Spinal cord (tissue), 10 donors: Measurements from ENCODE around the gene PML. TPM values are rescaled to one million over a fixed set of nuclear protein-coding genes. Genes with fewer than 3 reads are reported as not detected.

Experiments used
- DNase-seq, 6 donors: peaks; one replicate each; pipeline versions ENCODE4 v3.0.0 to v3.0.0-alpha.2; 2013 to 2015; ENCODE audit warnings: low spot score in 6 of 6, low read depth in 4 of 6
- H3K27ac ChIP-seq: one replicate; pipeline ENCODE4 v1.5.1; 2013; ENCODE audit warnings: low read depth, low read length, control low read depth
- H3K27me3 ChIP-seq: one replicate; pipeline ENCODE4 v1.6.1; 2013; ENCODE audit warnings: low read length; ENCODE audit not compliant: control insufficient read depth, insufficient read depth
- H3K36me3 ChIP-seq: one replicate; pipeline ENCODE4 v1.6.1; 2013; ENCODE audit warnings: low read length; ENCODE audit not compliant: control insufficient read depth, insufficient read depth
- H3K4me1 ChIP-seq: one replicate; pipeline ENCODE4 v1.6.1; 2013; ENCODE audit warnings: low read length; ENCODE audit not compliant: control insufficient read depth, insufficient read depth
- H3K4me3 ChIP-seq: one replicate; pipeline ENCODE4 v1.5.1; 2013; ENCODE audit warnings: low read depth, low read length, control low read depth
- H3K9me3 ChIP-seq: one replicate; pipeline ENCODE4 v1.6.1; 2013; ENCODE audit warnings: low read length; ENCODE audit not compliant: control insufficient read depth, insufficient read depth
- WGBS: methylation state at CpG from one replicate; pipeline ENCODE4 v1.1.5; 2013; ENCODE audit warnings: missing lambda C conversion rate; ENCODE audit not compliant: insufficient coverage; 5-methylcytosine and 5-hydroxymethylcytosine counted together
- polyA plus RNA-seq, 2 donors: library from polyadenylated mRNA; unstranded; fragments of 120-200 nt; gene quantifications; one replicate each; pipeline ENCODE4 v1.2.1, GENCODE V29; 2013; ENCODE audit not compliant: insufficient read length in 2 of 2
- total RNA-seq, 2 donors: library from RNA; depleted of rRNA in 1 of 2; stranded (reverse); fragments of 120-200 nt in 1 of 2; fragments of >200 nt in 1 of 2; gene quantifications; one replicate each; pipeline versions ENCODE4 v1.2.3 to v1.2.4, GENCODE V29; 2013 to 2014
- donor health status: healthy.

Gene PML
- total and polyA plus RNA-seq, 4 donors: 13.5 to 29.4 (median 20.0) TPM

DNA sequence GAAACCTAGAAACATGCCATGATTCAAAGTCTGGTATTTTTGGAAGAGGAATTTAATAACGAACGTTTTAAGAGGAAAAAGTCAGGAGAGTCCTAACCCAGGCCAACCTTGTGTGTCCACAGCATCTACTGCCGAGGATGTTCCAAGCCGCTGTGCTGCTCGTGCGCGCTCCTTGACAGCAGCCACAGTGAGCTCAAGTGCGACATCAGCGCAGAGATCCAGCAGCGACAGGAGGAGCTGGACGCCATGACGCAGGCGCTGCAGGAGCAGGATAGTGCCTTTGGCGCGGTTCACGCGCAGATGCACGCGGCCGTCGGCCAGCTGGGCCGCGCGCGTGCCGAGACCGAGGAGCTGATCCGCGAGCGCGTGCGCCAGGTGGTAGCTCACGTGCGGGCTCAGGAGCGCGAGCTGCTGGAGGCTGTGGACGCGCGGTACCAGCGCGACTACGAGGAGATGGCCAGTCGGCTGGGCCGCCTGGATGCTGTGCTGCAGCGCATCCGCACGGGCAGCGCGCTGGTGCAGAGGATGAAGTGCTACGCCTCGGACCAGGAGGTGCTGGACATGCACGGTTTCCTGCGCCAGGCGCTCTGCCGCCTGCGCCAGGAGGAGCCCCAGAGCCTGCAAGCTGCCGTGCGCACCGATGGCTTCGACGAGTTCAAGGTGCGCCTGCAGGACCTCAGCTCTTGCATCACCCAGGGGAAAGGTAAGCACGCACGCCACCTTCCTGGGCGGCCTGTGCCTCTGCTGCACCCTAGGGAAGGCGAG is 28.4 kb downstream of the PML start:
- 92% methylated on average over 66 of the region's 66 CpGs for WGBS
- peaks cover 33% of the 10 kb centered on the region for H3K36me3 ChIP-seq
- no peaks in the 10 kb centered on the region for H3K9me3 ChIP-seq

DNA sequence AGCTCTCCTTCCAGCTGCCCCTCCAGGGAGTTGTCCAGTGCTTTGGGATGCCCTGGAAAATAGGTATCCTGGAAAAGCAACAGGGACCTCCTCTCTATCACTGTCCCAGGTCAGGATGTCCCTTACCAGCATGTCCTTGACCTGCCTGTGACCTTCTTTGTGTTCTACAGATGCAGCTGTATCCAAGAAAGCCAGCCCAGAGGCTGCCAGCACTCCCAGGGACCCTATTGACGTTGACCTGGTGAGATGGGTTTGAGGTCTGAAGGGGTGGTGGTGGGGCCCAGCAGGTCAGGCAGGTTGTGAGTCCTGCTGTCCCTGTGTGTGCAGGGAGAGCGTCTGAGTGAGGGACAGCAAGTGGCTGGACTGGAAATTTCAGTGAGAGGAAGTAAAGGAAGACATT is 30.2 kb downstream of the PML start:
- DNase-seq: no peak
- H3K27ac ChIP-seq: no peak overlapping the region
- no peaks in the 10 kb centered on the region for H3K27me3 ChIP-seq
- H3K4me1 ChIP-seq: peaks cover 7% of the 10 kb centered on the region
- no peaks in the 10 kb centered on the region for H3K9me3 ChIP-seq
- H3K36me3 ChIP-seq: peaks cover 33% of the 10 kb centered on the region
- H3K4me3 ChIP-seq: no peak overlapping the region
- 48% methylated on average over 2 of the region's 2 CpGs for WGBS

More for the DNA sequence above, 28.4 kb downstream of the PML start:
- H3K4me3 ChIP-seq: no peak overlapping the region
- H3K4me1 ChIP-seq: peaks cover 7% of the 10 kb centered on the region
- H3K27ac ChIP-seq: no peak overlapping the region
- DNase-seq: no peak
- no peaks in the 10 kb centered on the region for H3K27me3 ChIP-seq

DNA sequence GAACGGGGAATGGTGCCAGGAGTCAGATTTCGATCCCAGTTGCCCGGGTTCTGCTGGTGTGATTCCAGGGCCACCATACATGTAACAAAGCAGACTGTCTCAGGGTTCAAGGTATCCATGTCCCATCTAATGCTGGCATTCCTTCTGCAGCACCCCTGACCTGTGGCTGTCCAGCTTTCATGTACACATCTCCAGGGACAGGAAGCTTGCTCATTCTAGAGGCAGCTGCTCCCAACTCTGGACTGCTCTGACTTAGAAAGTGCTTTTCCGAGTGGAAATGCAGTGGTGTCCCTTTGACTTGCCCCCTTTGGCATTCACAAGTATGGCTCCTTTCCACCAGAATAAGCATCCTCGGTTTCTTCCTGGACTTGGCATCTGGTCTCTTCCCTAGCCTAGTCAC is 30.9 kb downstream of the PML start:
- Histone ChIP-seq H3K27ac (no peak overlapping the region), H3K9me3 (no peaks in the 10 kb centered on the region), H3K27me3 (no peaks in the 10 kb centered on the region), H3K4me1 (peaks cover 7% of the 10 kb centered on the region), H3K36me3 (peaks cover 37% of the 10 kb centered on the region), H3K4me3 (no peak overlapping the region)
- WGBS: 84% methylated on average over 5 of the region's 5 CpGs
- no peak for DNase-seq

DNA sequence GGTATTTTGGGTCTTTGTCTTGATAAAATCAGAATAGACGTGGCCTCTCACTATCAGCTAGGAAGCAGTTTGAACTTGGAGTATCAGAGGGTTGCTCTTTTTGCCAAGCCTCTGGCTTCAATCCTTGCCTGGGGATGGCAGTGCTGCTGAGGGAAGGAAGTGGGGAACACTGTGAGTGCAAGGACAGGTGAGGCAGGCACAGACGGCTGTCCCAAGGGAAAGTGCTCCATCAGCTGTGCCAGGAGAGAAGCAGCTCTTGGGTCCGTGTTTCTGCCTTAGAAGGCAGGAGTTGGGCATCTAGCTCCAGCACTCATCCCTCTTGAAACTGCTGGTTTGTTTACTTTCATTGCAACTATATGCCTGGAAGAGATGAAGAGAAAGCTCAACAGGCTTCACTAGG is 33.2 kb downstream of the PML start:
- no peaks in the 10 kb centered on the region for H3K9me3 ChIP-seq
- no peaks in the 10 kb centered on the region for H3K27me3 ChIP-seq
- H3K36me3 ChIP-seq: peaks cover 39% of the 10 kb centered on the region
- H3K27ac ChIP-seq: no peak overlapping the region
- H3K4me1 ChIP-seq: peaks cover 7% of the 10 kb centered on the region
- WGBS: 77% methylated on average over 2 of the region's 3 CpGs
- H3K4me3 ChIP-seq: no peak overlapping the region
- DNase-seq: no peak

DNA sequence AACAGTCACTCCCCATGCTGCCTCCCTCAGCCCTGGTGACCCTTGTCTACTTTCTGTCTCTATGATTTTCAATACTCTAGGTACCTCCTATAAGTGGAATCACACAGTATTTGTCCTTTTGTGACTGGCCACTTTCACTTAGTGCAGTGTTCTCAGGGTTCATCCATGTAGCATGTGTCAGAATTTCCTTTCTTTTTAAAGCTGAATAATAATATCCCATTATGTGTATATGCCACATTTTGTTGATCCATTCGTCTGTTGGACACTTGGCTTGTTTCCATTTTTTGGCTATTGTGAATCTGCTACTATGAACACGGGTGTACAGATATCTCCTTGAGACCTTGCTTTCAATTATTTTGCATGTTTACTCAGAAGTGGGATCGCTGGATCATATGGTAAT is 34.1 kb downstream of the PML start:
- DNase-seq: no peak
- Histone ChIP-seq H3K9me3 (no peaks in the 10 kb centered on the region), H3K27ac (no peak overlapping the region), H3K4me1 (peaks cover 7% of the 10 kb centered on the region), H3K27me3 (no peaks in the 10 kb centered on the region), H3K36me3 (peaks cover 39% of the 10 kb centered on the region), H3K4me3 (no peak overlapping the region)
- no CpG with 5 or more reads among the region's 3 CpGs for WGBS

DNA sequence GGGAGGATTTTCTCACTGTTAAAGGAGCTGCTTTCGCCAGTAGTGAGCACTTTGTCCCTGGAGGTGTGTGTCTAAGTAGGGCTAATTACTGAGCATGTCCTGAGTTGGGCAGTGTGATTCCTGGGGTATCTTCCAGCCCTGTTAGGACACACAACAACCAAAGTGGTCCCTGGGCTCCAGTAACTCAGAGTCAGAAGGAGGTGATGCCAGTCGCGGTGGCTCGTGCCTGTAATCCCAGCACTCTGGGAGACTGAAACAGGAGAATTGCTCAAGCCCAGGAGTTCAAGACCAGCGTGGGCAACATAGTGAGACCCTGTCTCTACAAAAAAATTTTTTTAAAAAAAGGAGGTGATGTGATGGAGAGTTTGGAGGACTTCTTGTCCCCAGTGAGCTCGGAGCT is 37.5 kb downstream of the PML start:
- H3K36me3 ChIP-seq: peaks cover 50% of the 10 kb centered on the region
- no peaks in the 10 kb centered on the region for H3K9me3 ChIP-seq
- H3K4me3 ChIP-seq: no peak overlapping the region
- H3K27me3 ChIP-seq: no peaks in the 10 kb centered on the region
- no peak overlapping the region for H3K27ac ChIP-seq
- H3K4me1 ChIP-seq: peaks cover 8% of the 10 kb centered on the region
- 94% methylated on average over 6 of the region's 6 CpGs for WGBS
- DNase-seq: no peak

DNA sequence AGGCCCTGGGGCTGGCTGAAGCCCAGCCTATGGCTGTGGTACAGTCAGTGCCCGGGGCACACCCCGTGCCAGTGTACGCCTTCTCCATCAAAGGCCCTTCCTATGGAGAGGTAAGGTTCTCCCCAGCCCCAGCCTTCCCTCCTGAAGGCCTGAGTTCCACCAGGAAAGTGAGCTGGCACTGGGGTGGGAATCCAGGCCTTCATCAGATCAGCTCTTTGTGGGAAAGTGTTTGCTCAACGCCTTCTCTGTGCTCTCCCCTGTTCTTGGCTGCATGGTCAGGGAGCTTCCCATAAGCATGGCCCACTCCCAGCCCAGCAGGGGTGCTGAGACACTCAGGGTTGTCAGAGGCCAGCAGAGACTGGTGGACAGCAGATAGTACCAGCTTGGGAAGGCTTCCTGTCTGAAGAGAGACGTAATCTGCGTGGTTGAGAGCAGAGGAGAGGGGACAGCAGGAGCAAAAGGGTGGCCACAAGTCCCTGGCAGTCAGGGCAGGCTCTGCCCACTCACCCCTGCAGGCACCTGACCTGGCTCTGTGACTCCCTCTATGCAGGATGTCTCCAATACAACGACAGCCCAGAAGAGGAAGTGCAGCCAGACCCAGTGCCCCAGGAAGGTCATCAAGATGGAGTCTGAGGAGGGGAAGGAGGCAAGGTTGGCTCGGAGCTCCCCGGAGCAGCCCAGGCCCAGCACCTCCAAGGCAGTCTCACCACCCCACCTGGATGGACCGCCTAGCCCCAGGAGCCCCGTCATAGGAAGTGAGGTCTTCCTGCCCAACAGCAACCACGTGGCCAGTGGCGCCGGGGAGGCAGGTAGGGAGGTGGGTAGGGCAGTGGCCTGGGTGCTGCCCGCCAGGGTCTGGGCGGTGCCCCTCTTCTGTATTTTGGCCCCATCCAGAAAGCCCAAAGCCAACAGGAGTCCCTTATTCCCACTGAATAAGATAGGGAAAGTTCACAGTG is 38.4 kb downstream of the PML start:
- peaks cover 15% of the 10 kb centered on the region for H3K4me1 ChIP-seq
- H3K27me3 ChIP-seq: no peaks in the 10 kb centered on the region
- H3K4me3 ChIP-seq: no peak overlapping the region
- peaks cover 58% of the 10 kb centered on the region for H3K36me3 ChIP-seq
- no peak overlapping the region for H3K27ac ChIP-seq
- DNase-seq: no peak
- no peaks in the 10 kb centered on the region for H3K9me3 ChIP-seq
- 92% methylated on average over 10 of the region's 16 CpGs for WGBS

DNA sequence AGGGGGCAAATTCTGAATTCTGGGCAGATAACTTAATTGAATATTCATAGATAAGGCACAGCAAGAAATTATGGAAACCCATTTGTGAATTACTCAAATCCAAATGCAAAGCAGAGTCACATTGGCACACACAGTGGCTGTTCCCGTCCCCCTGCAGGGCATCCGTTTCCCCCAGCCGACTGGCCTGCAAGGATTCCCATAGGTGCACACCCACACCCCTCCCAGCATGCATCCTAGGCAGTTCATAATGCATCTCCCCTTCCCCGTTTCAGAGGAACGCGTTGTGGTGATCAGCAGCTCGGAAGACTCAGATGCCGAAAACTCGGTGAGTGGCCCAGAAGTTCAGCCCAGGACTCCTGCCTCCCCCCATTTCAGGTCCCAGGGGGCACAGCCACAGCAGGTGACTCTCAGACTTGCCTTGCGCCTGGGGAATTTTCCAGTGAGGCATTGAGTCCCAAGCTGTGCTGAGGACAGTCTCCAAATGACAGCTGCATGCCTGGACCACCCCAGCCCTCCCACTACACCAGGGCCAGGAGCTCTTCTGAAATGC is 39.8 kb downstream of the PML start:
- 82% methylated on average over 10 of the region's 10 CpGs for WGBS
- Histone ChIP-seq H3K36me3 (peaks cover 63% of the 10 kb centered on the region), H3K4me1 (peaks cover 15% of the 10 kb centered on the region), H3K4me3 (no peak overlapping the region), H3K27me3 (no peaks in the 10 kb centered on the region), H3K27ac (no peak overlapping the region), H3K9me3 (no peaks in the 10 kb centered on the region)
- no peak for DNase-seq

DNA sequence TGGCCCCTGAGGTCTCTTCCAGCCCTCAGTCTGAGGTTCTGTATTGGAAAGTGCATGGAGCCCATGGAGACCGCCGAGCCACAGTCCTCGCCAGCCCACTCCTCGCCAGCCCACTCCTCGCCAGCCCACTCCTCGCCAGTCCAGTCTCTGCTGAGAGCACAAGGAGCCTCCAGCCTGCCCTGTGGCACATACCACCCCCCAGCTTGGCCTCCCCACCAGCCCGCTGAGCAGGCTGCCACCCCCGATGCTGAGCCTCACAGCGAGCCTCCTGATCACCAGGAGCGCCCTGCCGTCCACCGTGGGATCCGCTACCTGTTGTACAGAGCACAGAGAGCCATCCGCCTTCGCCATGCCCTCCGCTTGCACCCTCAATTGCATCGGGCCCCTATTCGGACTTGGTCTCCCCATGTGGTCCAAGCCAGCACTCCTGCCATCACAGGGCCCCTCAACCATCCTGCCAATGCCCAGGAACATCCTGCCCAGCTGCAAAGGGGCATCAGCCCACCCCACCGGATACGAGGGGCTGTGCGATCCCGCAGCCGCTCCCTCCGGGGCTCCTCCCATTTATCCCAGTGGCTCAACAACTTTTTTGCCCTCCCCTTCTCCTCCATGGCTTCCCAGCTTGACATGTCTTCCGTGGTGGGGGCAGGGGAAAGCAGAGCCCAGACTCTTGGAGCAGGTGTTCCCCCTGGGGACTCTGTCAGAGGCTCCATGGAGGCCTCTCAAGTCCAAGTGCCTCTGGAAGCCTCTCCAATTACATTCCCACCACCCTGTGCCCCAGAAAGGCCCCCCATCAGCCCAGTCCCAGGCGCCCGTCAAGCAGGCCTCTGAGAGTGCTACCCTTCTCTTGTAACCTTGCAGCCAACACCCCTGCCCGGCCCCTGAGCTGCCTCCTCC is 40.9 kb downstream of the PML start:
- Histone ChIP-seq H3K36me3 (peaks cover 60% of the 10 kb centered on the region), H3K4me1 (peaks cover 15% of the 10 kb centered on the region), H3K9me3 (no peaks in the 10 kb centered on the region), H3K27ac (no peak overlapping the region), H3K27me3 (no peaks in the 10 kb centered on the region), H3K4me3 (no peak overlapping the region)
- WGBS: 92% methylated on average over 28 of the region's 28 CpGs
- DNase-seq: no peak
